Activated T-cell treated with anti-CD3 and anti-CD28 coated beads, Interleukin-2, amount 50 U/mL, for 24 hours (primary cell): ENCODE results near the gene FANK1.
"Not testable (repeated sequence)": the region's sequence is repeated elsewhere in the genome, so short reads cannot be mapped to it uniquely, and the experiment has no call there.

Experiments used
- DNase-seq: peaks from one replicate; pipeline ENCODE4 v3.0.0-alpha.2; 2020
- H3K27ac Mint-ChIP-seq: 2 replicates; pipeline ENCODE4 v1.8.0; 2020; ENCODE audit warnings: mild to moderate bottlenecking, mixed read lengths
- H3K27me3 Mint-ChIP-seq: 2 replicates; pipeline ENCODE4 v1.8.0; 2020; ENCODE audit warnings: mixed read lengths
- H3K36me3 Mint-ChIP-seq: 2 replicates; pipeline ENCODE4 v1.8.0; 2020; ENCODE audit warnings: low read depth, mixed read lengths
- H3K4me1 Mint-ChIP-seq: 2 replicates; pipeline ENCODE4 v1.8.0; 2020; ENCODE audit warnings: low read depth, mixed read lengths
- H3K4me3 Mint-ChIP-seq: 2 replicates; pipeline ENCODE4 v1.8.0; 2020; ENCODE audit warnings: mild to moderate bottlenecking, moderate library complexity, mixed read lengths
- H3K9me3 Mint-ChIP-seq: 2 replicates; pipeline ENCODE4 v1.8.0; 2020; ENCODE audit warnings: mixed read lengths

The FANK1 gene

GRCh38 chr10:125878957-125879835 is 17.2 kb upstream of the FANK1 start:
- no peak for DNase-seq
- no peaks in the 10 kb centered on the region for H3K4me1 Mint-ChIP-seq
- H3K4me3 Mint-ChIP-seq = no peak overlapping the region
- no peak overlapping the region for H3K27ac Mint-ChIP-seq
- H3K36me3 Mint-ChIP-seq = peaks cover 45% of the 10 kb centered on the region
- peaks cover 10% of the 10 kb centered on the region for H3K9me3 Mint-ChIP-seq
- no peaks in the 10 kb centered on the region for H3K27me3 Mint-ChIP-seq

- peaks cover 10% of the 10 kb centered on the region for H3K9me3 Mint-ChIP-seq
- no peak overlapping the region for H3K4me3 Mint-ChIP-seq
- no peaks in the 10 kb centered on the region for H3K27me3 Mint-ChIP-seq
- peaks cover 33% of the 10 kb centered on the region for H3K36me3 Mint-ChIP-seq
- no peak overlapping the region for H3K27ac Mint-ChIP-seq
- DNase-seq = no peak
- H3K4me1 Mint-ChIP-seq = no peaks in the 10 kb centered on the region
Measured at GRCh38 chr10:125880719-125881118, 15.6 kb upstream of the FANK1 start.

GRCh38 chr10:125881192-125881591 is 15.2 kb upstream of the FANK1 start, which contains the start of gene DHX32:
DHX32 (minus strand) TSS chr10:125881292; CDS start chr10:125880824, 468 bp downstream.
- Mint-ChIP-seq H3K27me3 (no peaks in the 10 kb centered on the region), H3K36me3 (peaks cover 29% of the 10 kb centered on the region), H3K27ac (no peak within 1 kb of the TSS), H3K9me3 (peaks cover 7% of the 10 kb centered on the region), H3K4me1 (no peaks in the 10 kb centered on the region), H3K4me3 (no peak within 1 kb of the TSS)
- DNase-seq = no peak

GRCh38 chr10:125882596-125882995 is 13.8 kb upstream of the FANK1 start:
- Mint-ChIP-seq H3K27me3 (no peaks in the 10 kb centered on the region), H3K4me1 (no peaks in the 10 kb centered on the region), H3K27ac (no peak overlapping the region), H3K36me3 (peaks cover 17% of the 10 kb centered on the region), H3K4me3 (no peak overlapping the region), H3K9me3 (no peaks in the 10 kb centered on the region)
- DNase-seq = no peak

- no peak for DNase-seq
- H3K36me3 Mint-ChIP-seq = peaks cover 16% of the 10 kb centered on the region
- H3K27ac Mint-ChIP-seq = no peak overlapping the region
- no peaks in the 10 kb centered on the region for H3K9me3 Mint-ChIP-seq
- H3K4me3 Mint-ChIP-seq = no peak overlapping the region
- no peaks in the 10 kb centered on the region for H3K27me3 Mint-ChIP-seq
- H3K4me1 Mint-ChIP-seq = no peaks in the 10 kb centered on the region
Measured at GRCh38 chr10:125883211-125883610, 13.2 kb upstream of the FANK1 start.

- Mint-ChIP-seq H3K4me3 (no peak overlapping the region), H3K36me3 (no peaks in the 10 kb centered on the region), H3K4me1 (no peaks in the 10 kb centered on the region), H3K27me3 (no peaks in the 10 kb centered on the region), H3K27ac (no peak overlapping the region), H3K9me3 (no peaks in the 10 kb centered on the region)
- DNase-seq = no peak
Measured at GRCh38 chr10:125886914-125887512, 9.4 kb upstream of the FANK1 start.

GRCh38 chr10:125889441-125889840 is 6.9 kb upstream of the FANK1 start:
- H3K27me3 Mint-ChIP-seq, H3K36me3 Mint-ChIP-seq, H3K9me3 Mint-ChIP-seq, H3K4me3 Mint-ChIP-seq, H3K27ac Mint-ChIP-seq, H3K4me1 Mint-ChIP-seq, DNase-seq: not testable (repeated sequence)

GRCh38 chr10:125892402-125892801 is 4.0 kb upstream of the FANK1 start:
- Mint-ChIP-seq H3K27me3 (peaks cover 17% of the 10 kb centered on the region), H3K4me1 (peaks cover 18% of the 10 kb centered on the region)
- not testable (repeated sequence) for H3K36me3 Mint-ChIP-seq, H3K27ac Mint-ChIP-seq, DNase-seq, H3K9me3 Mint-ChIP-seq, H3K4me3 Mint-ChIP-seq

GRCh38 chr10:125894176-125894575 is 2.2 kb upstream of the FANK1 start:
- not testable (repeated sequence) for H3K27ac Mint-ChIP-seq, H3K9me3 Mint-ChIP-seq, H3K4me3 Mint-ChIP-seq

GRCh38 chr10:125895130-125896087 is 955 bp upstream of the FANK1 start:
- H3K27ac Mint-ChIP-seq = peak overlapping the region; percentile 86

More at GRCh38 chr10:125894176-125894575, 2.2 kb upstream of the FANK1 start:
- not testable (repeated sequence) for H3K36me3 Mint-ChIP-seq, DNase-seq
- Mint-ChIP-seq H3K27me3 (peaks cover 23% of the 10 kb centered on the region), H3K4me1 (peaks cover 18% of the 10 kb centered on the region)

GRCh38 chr10:125897317-125897716 is 953 bp downstream of the FANK1 start:
- H3K36me3 Mint-ChIP-seq, H3K27ac Mint-ChIP-seq, H3K9me3 Mint-ChIP-seq, DNase-seq: not testable (repeated sequence)
- peaks cover 27% of the 10 kb centered on the region for H3K27me3 Mint-ChIP-seq
- H3K4me1 Mint-ChIP-seq = peaks cover 18% of the 10 kb centered on the region
- peak overlapping the region; percentile 84 for H3K4me3 Mint-ChIP-seq

More at GRCh38 chr10:125895130-125896087, 955 bp upstream of the FANK1 start:
- peaks cover 27% of the 10 kb centered on the region for H3K27me3 Mint-ChIP-seq
- DNase-seq = peak; percentile 70
- H3K36me3 Mint-ChIP-seq, H3K9me3 Mint-ChIP-seq: not testable (repeated sequence)
- H3K4me3 Mint-ChIP-seq = peak overlapping the region; percentile 82
- peaks cover 18% of the 10 kb centered on the region for H3K4me1 Mint-ChIP-seq

- H3K4me1 Mint-ChIP-seq, H3K27ac Mint-ChIP-seq, H3K36me3 Mint-ChIP-seq, H3K9me3 Mint-ChIP-seq, DNase-seq, H3K4me3 Mint-ChIP-seq: not testable (repeated sequence)
- peaks cover 23% of the 10 kb centered on the region for H3K27me3 Mint-ChIP-seq
Measured at GRCh38 chr10:125900963-125901362, 4.6 kb downstream of the FANK1 start.

GRCh38 chr10:125903135-125903640 is 6.8 kb downstream of the FANK1 start:
- H3K27me3 Mint-ChIP-seq = peaks cover 14% of the 10 kb centered on the region
- not testable (repeated sequence) for H3K36me3 Mint-ChIP-seq, H3K4me1 Mint-ChIP-seq, H3K27ac Mint-ChIP-seq, DNase-seq, H3K9me3 Mint-ChIP-seq, H3K4me3 Mint-ChIP-seq
